Endometrial microvascular endothelial cells (primary cell): ENCODE measurements around the gene MRTFB. TPM values are rescaled to one million over a fixed set of nuclear protein-coding genes. Genes with fewer than 3 reads are reported as not detected.

Source experiments
- in situ Hi-C: cut with HindIII; loops from 2 replicates; pipeline ENCODE4 v1.10.0; 2017; ENCODE audit warnings: low sequenced_read_pairs, low pct_unique_long_range_greater_than_20kb; ENCODE audit errors: inconsistent ontology term
- total RNA-seq: library from RNA; depleted of rRNA; stranded (reverse); fragments of >200 nt; gene quantifications from one replicate; pipeline ENCODE4 v1.2.3, GENCODE V29; 2015; ENCODE audit errors: inconsistent ontology term

Gene MRTFB
- total RNA-seq, 1 donor from 2014 or later, result 16.6 TPM

DNA sequence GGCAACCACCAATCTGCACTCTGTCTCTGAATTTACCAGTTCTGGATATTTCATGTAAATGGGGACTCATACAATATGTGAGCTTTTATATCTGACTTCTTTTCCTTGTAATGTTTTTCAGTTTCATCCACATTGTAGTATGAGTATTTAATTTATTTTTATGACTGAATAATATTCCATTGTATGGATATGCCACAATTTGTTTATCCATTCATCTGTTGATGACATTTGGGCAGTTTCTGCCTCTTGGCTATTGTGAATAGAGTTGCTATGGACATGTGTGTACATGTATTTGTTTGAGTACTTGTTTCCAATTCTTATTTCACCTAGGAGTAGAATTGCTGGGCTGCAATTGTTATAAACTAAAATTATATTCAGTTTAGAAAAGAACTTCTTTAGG lies 126.9 kb downstream of the MRTFB start:
- in situ Hi-C loops, result loop anchor here (25.0 kb wide), 1 partner anchor 186 kb away; no protein-coding TSS in a partner anchor

DNA sequence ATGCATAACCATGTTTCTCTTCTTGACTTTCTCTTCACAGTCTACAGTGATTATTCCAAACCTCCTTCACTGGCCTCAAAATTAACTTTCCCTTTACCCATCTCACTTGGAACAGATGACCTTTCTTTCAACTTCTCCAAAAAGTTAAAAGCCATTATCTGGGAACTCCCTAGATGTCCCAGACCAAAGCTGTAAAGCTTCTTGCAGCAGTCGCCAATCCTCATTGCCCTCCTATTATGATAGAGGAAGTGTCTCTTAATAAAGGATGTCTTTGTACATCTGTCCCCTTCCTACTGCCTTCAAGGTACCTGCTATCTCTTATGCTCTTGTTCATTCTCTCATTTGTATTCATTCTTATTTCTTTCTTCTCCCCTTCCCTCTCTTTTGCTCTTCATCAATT lies 127.5 kb downstream of the MRTFB start:
- in situ Hi-C loops, result loop anchor here (25.0 kb wide), 1 partner anchor 186 kb away; no protein-coding TSS in a partner anchor

DNA sequence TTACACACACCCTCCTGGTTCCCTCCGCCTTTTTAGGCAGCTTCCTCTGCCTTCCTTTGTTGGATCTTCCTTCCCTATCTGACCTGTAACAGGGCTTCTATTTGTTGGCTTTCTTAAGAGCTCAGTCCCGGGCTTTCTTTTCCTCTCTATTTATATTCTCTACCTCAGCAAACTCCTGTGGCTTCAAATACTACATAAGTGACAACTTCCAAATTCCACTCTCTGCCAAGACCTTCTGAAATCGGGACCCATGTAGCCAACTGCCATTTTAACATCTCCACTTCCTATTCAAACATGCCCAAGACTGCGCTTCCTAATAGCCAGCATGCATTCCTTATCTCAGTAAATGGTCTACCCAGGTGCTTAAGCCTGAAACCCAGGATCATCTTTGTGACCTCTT lies 128.1 kb downstream of the MRTFB start:
- in situ Hi-C loops, result loop anchor here (25.0 kb wide), 1 partner anchor 187 kb away; no protein-coding TSS in a partner anchor

DNA sequence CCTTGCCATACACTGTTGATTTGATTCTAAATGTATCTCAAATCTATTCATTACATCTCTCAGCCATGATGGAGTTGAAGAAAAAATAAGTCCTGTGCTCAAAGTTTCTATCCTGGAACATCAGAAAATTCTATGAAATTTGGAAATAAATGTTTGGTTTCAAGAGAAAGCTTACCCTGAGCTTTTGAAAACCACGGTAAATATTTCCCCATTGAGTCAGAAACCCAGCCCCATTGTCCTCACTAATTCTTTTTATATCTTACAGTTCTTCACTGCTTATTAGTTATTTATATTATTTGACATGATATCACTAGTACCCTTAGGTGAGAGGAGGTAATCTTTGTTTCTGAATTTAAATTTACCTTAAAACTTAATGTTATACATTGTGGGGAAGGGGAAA lies 128.5 kb downstream of the MRTFB start:
- in situ Hi-C loops, result loop anchor here (25.0 kb wide), 1 partner anchor 187 kb away; no protein-coding TSS in a partner anchor

DNA sequence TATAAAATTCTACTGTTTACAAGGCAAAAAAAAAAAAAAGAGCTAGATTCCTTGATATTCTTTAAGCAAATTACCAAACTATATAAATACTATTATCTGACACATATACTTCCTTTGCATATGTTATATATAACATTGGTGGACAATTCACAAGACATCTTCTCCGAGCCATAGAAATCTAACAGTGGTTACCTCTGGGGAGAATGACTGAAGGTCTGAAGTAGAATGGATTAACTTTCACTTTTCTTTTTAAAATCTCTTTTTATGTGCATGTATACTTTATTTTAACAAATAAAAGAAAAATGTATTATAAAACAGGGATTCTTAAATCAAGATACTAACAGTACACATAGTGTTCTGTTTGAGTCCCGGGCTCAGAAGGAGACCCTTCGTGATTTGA lies 131.0 kb downstream of the MRTFB start:
- in situ Hi-C loops, result no loop called here

DNA sequence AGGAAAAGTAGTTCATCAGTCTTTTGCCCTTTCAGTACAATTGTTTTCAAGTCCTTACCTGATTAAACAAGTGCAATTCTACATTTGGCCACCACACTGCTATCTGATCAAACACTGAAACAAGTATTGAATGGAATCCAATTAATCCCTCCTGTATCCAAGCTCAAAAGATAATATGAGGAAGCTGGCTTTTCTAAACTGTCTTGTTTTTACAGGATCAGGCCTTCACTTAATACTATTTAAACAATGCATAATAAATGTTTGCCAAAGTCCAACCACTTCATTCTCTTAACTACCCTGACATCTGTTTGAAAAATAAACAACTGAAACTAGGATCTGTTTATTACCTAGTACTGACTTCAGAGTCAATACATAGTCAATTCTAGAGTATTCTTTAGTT lies 131.6 kb downstream of the MRTFB start:
- in situ Hi-C loops, result no loop called here

DNA sequence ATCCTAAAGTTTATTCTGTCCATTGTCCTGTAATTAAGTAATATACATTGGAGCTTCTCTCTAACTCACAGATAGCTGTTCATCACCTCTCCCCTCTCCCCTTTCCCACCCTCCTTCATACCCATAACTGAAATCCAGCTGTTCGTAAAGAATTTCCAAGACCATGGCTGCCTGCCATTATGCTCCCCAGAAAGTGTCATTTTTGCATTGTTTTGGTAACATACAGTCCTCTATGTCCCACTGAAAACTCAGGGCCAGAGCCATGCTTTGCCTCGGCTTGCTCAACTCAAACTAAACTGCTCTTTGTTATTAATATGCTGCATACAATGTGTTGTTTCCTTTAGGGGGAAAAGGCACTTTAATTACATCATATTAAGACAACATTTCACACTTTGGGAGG lies 132.0 kb downstream of the MRTFB start:
- in situ Hi-C loops, result no loop called here

DNA sequence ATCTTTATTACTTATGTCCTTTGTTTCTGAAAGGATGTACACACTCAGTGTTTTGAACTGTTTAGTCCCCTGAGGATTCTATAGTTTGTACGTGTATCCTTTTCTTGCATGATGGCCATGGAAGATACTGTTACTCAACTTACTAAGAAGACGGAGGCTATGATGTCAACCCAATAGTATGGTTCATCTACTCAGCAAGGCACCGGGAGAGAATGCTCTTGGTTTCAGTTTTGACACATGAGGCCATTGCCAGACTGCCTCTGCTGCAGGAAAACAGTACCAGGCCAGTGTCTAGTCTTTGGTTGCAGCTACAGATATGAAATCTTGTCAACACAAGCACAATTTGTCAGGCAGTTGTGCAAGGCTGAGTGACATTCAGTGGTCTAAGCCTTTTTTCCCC lies 134.5 kb downstream of the MRTFB start:
- in situ Hi-C loops, result no loop called here

DNA sequence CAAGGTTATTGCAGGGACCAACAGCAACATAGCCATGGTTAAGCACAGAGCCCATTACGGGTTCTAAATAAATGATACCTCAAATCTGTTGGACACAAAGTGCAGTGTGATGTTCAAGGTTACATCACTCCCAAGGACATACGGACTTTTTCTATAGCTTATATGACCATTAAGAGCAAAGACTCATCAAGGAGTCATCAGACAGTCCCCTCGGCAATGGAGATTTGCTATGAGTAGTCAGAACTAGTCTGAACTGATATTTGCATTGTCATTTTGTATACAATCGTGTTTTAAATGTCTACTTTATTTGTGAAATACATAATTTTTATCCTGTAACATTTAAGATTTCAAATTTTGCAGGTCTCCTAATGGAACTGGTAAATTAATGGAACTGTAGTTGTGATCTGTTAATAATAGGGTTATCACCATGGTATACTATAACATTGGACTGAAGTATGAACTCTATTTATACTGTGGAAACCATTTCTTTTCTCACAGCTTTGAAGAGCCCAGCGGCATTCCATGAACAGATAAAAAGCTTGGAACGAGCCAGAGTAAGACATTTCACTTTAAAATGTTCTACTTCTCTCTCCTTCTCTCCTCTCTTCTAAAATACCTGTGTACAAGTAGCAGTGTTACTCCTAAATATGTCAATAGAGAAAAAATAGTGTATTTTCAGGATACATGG lies 140.9 kb downstream of the MRTFB start:
- in situ Hi-C loops, result no loop called here

DNA sequence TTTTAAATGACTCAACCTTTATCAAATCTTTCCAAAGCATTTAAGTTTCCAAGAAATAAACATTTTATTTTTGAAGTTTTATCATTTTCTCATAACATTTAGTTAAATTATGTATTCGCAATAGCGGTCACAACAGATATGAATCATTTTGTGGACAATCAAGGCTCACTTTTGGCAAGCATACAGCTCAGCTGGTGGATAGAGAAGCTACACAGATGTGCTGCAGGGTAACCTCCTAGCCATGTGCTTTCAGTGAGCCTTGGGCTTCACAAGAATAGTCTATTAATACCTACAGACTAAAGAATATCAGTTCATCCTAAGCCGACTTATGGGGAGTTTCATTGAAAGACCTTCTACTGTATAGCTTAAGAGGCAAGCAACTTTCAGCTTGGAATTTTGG lies 144.8 kb downstream of the MRTFB start:
- in situ Hi-C loops, result no loop called here

DNA sequence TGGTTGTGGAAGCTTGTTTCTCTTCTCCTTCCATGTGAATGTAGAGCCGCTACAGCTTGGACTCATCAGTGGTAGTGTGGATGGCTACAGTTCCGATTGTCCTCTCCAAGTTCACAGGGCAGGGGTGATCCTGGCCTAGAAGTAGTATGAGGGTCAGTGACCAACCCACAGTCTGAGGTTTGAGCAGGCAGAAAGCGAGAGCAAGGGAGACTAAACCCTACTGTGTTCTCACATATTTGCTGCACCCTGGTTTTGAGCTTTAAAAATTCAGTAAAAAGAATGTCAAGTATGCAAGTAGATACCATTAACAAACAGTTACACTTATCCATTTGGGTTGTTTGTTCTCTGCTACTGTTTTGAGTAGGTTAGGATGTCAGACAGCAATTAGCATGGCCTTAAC lies 148.9 kb downstream of the MRTFB start:
- in situ Hi-C loops, result no loop called here

DNA sequence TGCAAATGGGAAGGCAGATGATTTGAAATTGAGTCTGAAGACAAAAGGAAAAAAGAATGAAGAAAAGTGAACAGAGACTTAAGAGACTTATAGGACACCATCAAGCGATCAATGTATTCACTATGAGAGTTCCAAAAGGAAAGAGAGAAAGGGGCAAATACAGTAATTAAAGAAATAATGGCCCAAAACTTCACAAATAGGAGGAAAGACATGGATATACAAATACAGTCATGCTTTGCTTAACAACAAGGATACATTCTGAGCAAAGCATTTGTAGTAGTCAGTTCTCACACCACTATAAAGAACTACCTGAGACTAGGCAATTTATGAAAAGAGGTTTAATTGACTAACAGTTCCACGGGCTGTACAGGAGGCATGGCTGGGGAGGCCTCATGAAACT lies 152.5 kb downstream of the MRTFB start:
- in situ Hi-C loops, result no loop called here

DNA sequence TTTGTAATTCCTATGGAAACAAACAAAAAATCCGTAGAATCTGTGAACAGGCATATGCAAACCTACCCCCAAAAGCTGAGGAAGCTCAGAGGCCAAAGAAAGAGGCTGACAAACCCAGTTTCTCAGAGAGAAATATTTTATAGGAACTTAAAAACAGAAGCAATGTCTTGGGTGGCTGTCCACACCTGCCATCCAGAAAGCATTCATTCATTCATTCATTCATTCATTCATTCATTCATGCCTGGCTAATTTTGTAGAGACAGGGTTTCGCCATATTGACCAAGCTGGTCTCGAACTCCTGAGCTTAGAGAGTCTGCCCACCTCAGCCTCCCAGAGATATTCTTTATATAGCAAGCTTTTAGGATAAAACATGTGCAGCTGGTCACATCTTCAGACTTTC lies 154.3 kb downstream of the MRTFB start:
- in situ Hi-C loops, result no loop called here

DNA sequence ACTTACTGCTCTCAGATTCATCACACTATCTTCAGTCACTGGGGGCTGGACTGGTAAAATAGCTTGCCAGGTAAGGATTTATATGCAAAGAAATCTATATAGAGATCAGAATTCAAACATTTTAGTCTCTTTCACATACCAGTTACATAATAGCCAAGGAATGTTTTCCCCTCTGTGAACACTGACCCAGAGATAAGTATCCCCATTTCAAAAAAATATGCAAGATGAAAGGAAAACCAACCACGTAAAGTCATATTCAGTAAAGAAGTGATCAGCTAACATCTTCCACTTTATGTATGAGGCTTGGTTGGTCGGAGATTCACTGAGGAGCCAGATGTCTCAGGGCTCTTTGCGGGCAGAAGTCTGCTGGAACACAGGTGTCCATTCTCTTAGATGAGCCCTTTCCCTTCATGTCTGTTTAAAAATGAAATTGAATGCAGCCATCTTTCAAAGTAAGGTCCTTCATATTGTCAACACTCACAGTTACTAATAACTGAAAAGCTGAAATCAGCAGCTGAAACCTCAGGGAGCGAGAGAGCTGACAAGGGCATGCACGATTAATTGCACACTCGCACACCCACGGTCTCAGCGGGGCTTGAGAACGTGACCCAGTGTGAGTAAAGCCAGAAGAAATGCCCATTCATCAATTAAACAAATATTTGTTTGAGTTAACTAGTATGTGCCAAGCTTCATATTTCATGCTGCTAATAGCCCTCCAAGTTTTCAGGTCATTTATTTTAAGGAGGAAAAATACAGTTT lies 161.2 kb downstream of the MRTFB start:
- in situ Hi-C loops, result no loop called here

DNA sequence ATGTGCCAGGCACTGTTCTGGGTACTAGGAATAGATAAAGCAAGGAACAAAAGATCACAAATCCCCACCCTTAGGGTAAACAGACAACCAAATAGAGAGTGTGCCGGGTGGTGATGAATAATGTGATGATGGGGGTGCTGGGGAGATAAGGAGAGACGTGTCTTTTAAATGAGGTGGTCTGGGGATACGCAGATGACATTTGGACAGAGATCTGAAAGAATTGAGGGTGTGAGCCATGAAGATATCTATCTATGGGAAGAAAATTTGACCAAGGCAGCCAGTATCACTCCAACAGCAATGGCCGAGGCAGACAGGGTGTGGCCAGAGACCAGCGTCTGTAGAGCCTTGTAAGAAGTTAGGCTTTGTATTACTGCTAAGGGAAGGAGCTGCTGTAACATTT lies 165.3 kb downstream of the MRTFB start:
- in situ Hi-C loops, result no loop called here

DNA sequence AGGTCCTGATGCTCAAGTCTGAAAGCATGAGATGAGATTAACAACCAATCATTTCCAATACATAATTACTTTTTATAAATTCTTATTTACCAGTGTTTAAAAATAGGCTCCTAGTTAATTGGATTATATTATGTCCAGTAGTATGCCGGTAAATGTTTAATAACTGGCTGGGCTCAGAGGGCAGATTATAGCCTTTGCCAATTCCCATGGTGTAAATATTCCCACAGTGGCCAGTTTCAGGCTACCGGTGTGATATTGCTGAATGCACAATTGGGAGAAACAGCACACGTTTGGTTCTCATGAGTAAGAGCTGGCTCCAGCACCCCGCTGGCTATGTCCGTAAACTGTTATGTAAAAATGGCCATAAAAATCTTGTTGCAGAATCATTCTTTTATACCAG lies 167.6 kb downstream of the MRTFB start:
- in situ Hi-C loops, result no loop called here

DNA sequence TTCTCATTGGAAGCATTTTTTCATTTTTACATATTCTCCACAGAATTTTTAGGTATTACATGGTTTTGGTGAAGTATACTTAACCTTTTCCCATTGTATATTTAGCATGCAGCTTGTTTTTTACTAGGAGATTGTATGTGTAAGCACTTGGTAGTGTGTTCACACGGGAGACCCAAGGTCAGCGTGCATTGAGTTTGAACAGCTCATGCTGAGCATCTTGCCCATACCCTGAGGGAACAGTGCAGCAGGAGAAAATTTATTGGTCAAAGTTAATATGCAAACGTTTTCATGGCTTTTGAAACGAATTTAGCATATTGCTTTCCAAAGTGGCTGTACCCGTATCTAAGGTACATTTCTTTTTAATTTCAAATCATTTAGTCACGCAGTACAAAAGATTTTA lies 168.7 kb downstream of the MRTFB start:
- in situ Hi-C loops, result no loop called here

DNA sequence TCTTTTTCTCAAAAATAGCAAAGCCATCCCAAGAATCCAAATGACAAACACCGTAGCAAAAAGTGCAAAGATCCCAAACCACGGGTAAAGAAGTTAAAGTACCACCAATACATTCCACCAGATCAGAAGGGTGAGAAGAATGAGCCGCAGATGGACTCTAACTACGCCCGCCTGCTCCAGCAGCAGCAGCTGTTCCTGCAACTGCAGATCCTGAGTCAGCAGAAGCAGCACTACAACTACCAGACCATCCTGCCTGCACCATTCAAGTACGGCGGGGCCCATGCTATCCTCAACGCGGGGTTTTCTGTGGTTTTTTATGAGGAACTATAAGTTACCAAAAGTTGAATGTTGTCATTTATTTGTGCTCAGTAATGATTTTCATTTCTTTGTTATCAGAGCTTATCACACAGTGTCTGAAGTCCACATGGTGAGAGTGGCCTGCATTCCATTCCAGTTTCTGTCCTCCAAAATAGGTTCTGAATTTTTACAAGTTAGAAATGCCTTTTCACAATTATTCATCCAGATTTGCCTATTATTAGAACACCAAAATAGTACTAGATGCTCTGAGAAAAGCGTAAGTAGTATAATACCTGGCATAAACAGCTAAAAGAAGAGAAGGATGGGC lies 169.2 kb downstream of the MRTFB start:
- in situ Hi-C loops, result no loop called here

DNA sequence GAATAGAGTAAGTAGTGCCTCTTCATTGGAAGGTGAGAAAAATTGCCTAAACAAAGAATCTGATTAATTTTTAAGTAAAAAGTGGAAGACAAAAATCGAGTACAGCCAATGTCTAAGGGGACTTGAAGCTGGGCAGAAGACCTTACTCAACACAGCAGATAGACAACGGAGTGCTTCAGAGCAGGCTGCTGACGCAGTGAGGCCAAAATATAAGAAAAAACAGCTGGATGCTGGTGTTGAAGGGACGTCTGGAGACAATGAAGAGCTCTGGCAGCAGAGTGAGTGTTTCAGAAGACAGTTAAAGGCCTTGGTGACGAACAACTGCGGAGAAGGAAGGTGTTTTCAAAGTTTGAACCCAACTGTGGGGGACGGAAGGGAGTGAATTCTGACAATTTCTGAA lies 169.8 kb downstream of the MRTFB start:
- in situ Hi-C loops, result no loop called here

DNA sequence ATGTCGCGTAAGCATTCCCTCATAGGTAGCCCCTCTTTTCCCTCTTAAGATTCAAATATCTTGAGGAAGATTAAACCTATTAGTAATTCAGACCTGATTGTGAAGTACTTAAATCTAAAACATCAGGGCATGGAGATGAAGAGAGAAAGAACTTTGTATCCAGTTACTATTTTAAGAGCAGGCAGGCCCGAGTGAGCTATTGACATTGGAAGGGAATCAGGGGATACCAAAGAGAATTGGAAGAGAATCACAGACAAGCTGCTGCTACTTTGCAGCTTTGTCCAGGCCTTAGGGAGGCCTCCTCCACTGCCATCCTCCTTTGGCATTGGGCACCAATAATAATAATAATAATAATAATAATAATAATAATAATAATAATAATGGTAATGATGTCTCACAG lies 170.5 kb downstream of the MRTFB start:
- in situ Hi-C loops, result no loop called here
